Activated naive CD4-positive, alpha-beta T cell treated with Interleukin-2 at 50 U/mL for 16 hours (primary cell): ENCODE measurements around the gene KCTD20.
"Not testable (repeated sequence)": the region's sequence is repeated elsewhere in the genome, so short reads cannot be mapped to it uniquely, and the experiment has no call there.

Source experiments
- DNase-seq: peaks from one replicate; pipeline ENCODE4 v3.0.0-alpha.2; 2020

The KCTD20 gene

GRCh38 chr6:36445621-36446020, 2.8 kb downstream of the KCTD20 start:
- no peak for DNase-seq

DNA sequence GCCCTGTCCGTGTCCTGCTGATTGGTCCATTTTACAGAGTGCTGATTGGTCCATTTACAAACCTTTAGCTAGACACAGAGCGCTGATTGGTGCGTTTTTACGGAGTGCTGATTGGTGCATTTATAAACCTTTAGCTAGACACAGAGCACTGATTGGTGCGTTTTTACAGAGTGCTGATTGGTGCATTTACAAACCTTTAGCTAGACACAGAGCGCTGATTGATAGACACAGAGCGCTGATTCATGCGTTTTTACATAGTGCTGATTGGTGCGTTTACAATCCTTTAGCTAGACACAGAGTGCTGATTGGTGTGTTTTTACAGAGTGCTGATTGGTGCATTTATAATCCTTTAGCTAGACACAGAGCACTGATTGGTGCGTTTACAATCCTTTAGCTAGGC, 6.4 kb downstream of the KCTD20 start:
- not testable (repeated sequence) for DNase-seq

DNA sequence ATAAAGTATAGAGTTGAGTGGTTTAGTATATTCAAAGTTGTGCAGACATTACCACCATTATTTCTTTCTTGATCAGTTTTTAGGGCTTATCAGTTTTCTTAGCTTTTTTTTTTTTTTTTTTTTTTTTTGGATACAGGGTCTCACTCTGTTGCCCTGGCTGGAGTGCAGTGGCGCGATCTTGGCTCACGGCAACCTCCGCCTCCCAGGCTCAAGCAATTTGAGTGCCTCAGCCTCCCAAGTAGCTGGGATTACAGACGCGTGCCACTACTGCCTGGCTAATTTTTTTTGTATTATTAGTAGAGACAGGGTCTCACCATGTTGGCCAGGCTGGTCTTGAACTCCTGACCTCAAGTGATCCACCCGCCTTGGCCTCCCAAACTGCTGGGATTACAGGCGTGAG, 10.1 kb downstream of the KCTD20 start:
- DNase-seq: not testable (repeated sequence)

GRCh38 chr6:36455486-36456027, 12.8 kb downstream of the KCTD20 start:
- no peak for DNase-seq

- DNase-seq: no peak
Measured at GRCh38 chr6:36459501-36459900, 16.7 kb downstream of the KCTD20 start.

DNA sequence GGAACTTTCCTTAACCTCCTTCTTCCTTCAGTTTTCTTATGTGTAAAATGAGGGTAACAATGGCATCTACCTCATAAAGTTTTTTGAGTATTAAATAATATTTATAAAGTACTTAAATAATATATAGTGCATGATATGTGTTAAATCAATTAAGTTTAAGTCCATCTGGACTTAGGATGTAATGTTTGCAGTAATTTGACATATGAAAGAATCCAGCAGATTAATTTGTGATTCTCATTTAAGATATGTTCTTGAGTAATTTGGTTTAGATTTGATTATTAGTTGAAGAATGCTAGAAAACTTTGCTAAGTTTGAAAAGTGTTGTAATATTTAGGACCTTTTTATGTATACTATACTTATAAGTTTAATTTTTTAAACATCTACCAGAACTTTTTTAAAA, 18.1 kb downstream of the KCTD20 start:
- no peak for DNase-seq

DNA sequence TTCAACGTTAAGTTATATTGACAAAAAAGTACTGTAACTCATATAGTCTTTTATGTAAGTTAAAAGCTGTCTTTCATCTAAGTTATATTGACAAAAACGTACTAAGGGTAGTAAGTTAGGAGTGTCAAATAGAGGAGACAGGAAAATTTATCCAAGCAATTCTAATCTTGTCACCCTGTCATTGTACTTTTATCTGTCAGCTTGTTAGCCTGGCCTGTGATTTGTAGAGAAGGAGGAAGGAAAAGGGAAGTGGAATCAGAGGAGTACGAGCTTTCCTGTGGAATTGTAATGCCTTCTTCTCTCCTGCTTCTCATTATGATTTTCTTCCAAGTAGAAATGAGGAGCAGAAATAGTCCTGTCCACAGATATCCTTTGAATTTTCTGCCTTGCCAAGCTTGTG, 18.8 kb downstream of the KCTD20 start:
- DNase-seq: no peak

DNA sequence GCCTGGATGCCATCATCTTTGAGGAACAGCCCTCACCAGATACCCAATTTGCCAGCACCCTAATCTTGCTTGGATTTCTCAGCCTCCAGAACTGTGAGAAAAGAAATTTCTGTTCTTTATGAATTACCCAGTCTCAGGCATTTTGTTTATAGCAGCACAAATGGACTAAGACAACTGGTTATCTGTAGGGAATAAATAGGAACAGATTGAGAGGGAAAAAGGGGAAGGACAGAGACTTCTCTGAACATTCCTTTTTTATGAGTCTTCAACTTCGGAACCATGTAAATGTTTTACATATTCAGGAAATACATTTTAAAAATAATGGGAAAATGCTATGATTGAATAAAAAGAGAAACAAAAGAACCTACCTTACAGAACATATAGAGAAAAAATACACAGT, 20.9 kb downstream of the KCTD20 start:
- no peak for DNase-seq

GRCh38 chr6:36464233-36464632, 21.4 kb downstream of the KCTD20 start:
- DNase-seq: no peak

GRCh38 chr6:36467625-36468024, 24.8 kb downstream of the KCTD20 start:
- no peak for DNase-seq

DNA sequence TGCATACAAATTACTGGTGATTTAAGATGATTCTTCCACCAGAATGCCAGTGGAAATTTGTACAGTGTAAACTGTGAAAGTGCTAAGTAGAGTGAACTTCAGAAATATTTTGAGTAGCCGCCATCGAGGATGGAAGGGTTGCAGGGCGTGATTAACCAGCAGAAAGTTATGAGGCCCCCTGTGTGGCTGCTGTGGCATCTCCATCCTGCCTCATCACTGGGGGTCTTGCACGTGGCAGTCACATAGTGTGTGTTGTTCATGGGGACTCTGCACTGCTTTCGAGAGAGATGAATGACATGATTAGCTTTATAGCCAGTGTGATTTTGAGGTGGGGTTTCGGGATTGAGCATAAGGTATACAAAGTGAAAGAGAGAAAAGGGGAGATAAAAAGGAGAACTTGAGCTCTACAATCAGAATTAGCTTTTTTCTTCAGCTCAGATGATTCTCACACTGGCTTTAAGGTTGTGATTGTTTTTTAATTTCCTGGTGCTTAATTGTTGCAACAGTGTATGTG, 26.4 kb downstream of the KCTD20 start:
- no peak for DNase-seq

DNA sequence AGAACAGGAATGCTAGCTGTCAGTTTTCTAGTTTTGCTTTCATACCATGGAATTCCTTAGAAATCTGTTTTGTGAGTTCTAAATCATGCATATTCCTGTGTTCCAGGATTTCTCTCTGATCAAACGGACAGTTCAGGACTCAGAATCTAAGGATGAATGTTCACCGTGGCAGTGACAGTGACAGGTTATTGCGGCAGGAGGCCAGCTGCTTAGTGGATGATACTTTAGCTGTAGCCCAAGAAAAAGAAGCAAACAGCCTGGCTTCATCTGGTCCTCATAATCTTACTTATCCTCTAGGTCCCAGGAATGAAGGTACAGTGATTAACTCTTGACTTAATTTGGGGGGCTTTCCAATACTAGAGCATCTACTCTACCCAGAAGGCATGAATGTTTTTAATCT, 27.1 kb downstream of the KCTD20 start:
- DNase-seq: no peak

DNA sequence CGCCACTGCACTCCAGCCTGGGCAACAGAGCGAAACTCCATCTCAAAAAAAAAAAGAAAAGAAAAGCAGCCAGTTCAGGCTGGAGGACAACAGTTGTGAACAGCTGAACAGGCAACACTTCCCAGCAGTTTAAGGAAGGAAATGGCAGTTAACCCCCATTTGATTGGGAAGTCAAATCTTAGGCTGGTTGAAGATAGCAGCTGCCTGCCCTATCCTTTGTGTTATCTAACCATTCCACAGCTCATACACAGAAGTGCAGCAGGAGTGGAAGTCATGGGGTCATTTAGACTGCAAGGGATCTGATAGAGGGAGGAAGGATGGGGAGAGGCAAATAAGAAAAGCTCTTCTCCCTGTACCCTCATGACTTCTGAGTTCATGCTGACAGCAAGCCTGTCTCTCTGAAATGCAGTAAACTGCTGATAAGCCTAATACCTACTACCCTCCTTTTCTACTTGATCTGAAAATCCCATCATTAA, 35.3 kb downstream of the KCTD20 start:
- DNase-seq: no peak

GRCh38 chr6:36479256-36479655, 36.5 kb downstream of the KCTD20 start:
- no peak for DNase-seq

- not testable (repeated sequence) for DNase-seq
Measured at GRCh38 chr6:36483326-36483725, 40.5 kb downstream of the KCTD20 start.

DNA sequence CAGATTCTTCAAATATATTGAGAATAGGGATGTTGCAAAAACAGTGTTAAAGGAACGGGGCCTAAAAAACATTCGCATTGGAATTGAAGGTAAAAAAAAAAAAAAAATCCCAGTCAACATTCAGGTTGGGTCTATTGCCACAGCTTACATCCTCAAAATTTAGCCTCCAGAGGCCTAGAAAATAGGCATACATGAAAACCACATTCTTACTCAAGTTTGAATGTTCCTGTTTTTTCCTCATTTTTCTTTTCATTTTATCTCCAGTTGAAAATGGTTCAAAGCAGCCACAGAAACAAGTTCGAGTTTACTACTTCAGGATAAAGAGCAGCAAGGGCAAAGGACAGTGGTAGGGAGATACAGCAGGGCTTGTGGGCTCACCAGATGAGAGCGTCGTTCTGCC, 41.9 kb downstream of the KCTD20 start:
- no peak for DNase-seq

DNA sequence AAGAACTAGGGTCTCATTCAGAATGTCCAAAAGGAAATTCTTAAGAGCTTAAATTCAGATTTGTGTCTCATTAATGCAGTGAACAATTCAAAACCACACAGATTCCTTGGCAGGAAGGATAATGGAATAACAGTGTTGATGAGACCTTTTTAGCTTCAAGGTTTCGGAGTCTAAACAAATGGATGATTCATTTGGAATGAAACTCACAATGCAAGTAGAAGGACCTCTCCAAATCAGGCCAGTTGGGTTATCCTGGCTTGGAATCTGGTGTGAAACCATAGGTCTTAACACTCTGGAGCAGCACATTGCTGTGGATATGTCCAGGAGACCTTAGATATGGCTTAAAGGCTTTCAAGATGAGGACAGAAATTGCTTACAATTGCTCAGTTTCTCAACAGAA, 44.9 kb downstream of the KCTD20 start:
- no peak for DNase-seq

- no peak for DNase-seq
Measured at GRCh38 chr6:36488221-36488620, 45.4 kb downstream of the KCTD20 start.

GRCh38 chr6:36489426-36489825, 46.6 kb downstream of the KCTD20 start:
- DNase-seq: no peak

GRCh38 chr6:36491378-36491965, 48.7 kb downstream of the KCTD20 start:
- no peak for DNase-seq

DNA sequence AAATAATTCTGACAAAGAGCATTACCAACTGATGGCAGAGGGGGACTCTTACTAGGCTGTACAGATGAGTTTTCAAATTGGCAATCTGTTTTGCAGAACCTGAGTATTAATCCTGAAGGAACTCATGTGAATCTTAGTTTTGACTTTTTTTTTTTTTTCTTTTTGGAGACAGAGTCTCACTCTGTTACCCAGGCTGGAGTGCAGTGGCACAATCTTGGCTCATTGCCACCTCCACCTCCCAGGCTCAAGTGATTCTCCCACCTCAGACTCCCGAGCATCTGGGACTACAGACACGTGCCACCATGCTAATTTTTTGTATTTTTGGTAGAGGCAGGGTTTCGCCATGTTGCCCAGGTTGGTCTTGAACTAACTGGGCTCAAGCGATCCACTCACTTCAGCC, 49.3 kb downstream of the KCTD20 start:
- no peak for DNase-seq

GRCh38 chr6:36492621-36493020, 49.8 kb downstream of the KCTD20 start:
- no peak for DNase-seq

DNA sequence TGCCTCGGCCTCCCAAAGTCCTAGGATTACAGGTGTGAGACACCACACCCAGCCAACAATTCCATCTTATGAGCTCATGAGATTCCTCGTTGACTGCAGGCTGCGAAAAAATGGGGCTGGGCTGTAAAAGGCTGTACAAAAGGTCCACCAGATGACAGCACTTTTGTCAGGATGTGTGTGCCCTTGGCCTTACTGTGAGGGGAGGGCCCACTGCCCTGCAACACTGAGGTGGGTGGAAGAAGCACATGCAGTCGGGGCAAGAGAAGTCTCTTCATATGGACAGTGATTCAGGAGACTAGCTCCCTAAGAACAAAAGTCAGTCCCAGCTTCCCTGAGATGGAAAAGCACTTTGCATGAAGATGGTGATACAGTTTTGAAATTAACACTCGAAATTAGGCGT, 50.5 kb downstream of the KCTD20 start:
- no peak for DNase-seq

DNA sequence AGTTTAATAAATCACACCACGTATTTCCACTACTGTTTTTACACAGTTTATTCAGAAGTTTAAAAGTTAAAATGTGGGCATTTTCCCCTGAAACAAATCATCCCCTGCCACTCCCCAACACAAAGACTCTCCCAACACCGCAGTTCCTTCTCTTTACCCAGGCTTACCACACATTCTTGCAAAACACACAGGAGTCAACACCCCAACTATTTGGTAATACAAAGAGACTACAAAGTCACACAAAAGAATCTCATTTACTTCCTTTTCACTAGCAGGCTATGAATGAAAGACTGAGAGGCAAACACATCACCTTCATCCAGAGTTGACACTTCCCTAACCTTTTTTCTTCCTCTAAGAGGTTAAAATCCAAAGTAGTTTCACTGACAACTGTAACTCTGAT, 51.1 kb downstream of the KCTD20 start:
- no peak for DNase-seq

DNA sequence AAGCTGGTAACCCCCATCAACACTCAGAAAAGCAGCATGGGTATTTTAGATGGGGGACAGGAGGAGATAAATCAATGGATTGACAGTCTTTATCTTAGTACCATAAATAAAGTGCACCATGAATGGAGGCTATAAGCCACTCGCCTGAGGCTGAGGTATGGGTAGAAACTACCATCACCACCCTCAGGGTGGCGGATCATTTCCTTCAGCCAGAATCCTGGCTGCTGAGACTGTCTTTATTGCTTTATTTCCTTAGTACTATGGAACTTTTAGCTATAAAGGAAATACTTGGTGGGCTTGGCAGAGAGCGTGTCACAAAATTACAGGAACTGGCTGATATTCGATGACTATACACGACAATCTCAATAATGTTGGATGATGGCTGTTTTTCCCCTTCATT, 52.3 kb downstream of the KCTD20 start:
- DNase-seq: no peak
